ENCODE data around the gene SLMAP.

DNA sequence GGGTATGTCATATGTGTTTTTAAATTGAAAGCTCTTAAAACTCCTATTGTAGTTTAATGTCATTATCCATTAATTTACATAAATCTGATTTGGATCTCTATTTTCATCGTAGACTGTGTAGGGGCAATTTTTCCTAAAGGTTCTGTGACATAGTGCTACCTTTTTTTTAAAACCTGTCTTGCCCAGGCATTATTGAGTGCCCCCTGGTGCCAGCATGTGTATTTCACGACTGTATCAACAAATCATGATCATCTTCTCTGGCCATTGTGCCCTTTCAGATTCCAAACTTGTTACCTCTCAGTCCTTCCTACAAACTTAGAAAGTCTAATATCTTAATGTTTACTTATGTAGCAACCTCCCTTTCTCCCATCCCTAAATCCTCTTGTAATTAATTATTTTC, 154.9 kb downstream of the SLMAP start:
- TF ChIP-seq, protein P1, sequence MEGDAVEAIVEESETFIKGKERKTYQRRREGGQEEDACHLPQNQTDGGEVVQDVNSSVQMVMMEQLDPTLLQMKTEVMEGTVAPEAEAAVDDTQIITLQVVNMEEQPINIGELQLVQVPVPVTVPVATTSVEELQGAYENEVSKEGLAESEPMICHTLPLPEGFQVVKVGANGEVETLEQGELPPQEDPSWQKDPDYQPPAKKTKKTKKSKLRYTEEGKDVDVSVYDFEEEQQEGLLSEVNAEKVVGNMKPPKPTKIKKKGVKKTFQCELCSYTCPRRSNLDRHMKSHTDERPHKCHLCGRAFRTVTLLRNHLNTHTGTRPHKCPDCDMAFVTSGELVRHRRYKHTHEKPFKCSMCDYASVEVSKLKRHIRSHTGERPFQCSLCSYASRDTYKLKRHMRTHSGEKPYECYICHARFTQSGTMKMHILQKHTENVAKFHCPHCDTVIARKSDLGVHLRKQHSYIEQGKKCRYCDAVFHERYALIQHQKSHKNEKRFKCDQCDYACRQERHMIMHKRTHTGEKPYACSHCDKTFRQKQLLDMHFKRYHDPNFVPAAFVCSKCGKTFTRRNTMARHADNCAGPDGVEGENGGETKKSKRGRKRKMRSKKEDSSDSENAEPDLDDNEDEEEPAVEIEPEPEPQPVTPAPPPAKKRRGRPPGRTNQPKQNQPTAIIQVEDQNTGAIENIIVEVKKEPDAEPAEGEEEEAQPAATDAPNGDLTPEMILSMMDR (IDR thresholded peaks at IDR 0.05; ENCODE audit: low read length): peak; percentile 41
- no peak for TF ChIP-seq EZH2phosphoT487 (IDR thresholded peaks at IDR 0.05; ENCODE audit: low read length)
- TF ChIP-seq EZH2 (optimal IDR thresholded peaks at IDR 0.05; ENCODE audit: low read depth, low read length): no peak

All from MM.1S (cell line).